Tibial nerve (tissue), 4 donors: ENCODE results near the gene SH2B3.

Experiments
- CTCF ChIP-seq, 5 experiments: fragments of 200-600 bp in 3 of 5; fragments of 450-650 bp in 2 of 5; sonication (generic) in 3 of 5; IDR thresholded peaks; one replicate each; pipeline ENCODE4 v1.5.1; 2016 to 2019; ENCODE audit warnings: antibody characterized with exemption in 5 of 5, mild to moderate bottlenecking in 3 of 5, moderate library complexity in 2 of 5
- EP300 ChIP-seq, 2 donors: sonication (generic); formaldehyde crosslinking; IDR thresholded peaks; one replicate each; pipeline ENCODE4 v1.6.1; 2017; ENCODE audit warnings: antibody characterized with exemption in 2 of 2, mild to moderate bottlenecking in 1 of 2
- POLR2A ChIP-seq, 2 donors: fragments of 450-650 bp; IDR thresholded peaks; one replicate each; pipeline ENCODE4 v1.6.1; 2017; ENCODE audit warnings: antibody characterized with exemption in 2 of 2, mild to moderate bottlenecking in 2 of 2, moderate library complexity in 2 of 2

DNA sequence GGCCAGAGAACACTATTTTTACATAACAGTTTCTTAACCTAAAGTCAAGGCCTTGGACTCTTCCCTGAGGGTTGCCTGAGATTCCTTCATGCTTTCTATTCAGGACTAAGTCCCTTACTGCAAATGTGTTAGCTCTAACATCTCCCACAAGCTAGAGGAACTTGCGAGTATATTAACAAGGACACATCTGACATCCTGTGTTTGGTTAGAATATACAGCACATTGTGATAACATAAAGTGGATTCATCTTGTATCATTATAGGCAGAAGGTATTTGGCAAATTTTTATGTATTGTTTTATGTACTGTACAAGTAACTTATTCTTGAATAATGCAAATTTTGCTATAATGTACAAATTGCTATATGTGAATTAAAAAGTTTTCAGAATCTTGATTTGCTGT, 45.5 kb downstream of the SH2B3 start:
- TF ChIP-seq CTCF (IDR thresholded peaks at IDR 0.05): no peak
- no peak for TF ChIP-seq POLR2A (IDR thresholded peaks at IDR 0.05)
- no peak for TF ChIP-seq EP300 (IDR thresholded peaks at IDR 0.05)
